Kidney tubule cell (primary cell): Measurements from ENCODE around the gene AMN.

ENCODE experiments used
- DNase-seq: peaks from one replicate; pipeline ENCODE4 v3.0.0-alpha.2; 2018; ENCODE audit warnings: low spot score

Gene AMN

DNA sequence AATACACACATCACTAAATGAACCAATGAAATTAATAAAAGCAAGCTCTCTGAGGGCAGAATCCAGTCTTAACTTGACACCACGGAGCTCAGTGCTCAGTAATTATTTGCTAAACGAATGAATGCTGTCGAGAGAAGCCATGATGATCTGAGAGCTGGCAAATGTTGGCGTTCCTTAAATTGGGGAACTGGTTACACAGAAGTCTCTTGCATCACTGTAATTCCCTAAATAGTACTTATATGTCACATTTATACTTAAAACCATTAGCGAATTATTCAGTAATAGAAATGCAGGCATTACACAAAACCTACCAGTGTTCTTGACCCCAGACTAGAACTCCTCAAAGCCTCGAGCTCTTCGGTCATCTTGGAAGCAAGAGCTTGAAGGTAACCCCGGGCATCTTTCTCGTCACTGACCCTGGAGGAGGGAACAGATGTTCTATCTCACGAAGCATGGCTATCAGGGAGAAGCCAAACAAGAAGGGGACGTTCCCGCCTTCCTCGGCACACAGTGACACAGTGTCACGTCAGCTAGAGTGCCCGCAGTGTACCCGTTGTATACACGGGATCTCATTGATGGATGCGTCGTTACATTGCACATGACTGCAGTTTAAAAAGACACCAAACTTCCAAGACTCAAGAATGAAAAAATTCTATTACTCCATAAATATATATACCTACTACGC is 43.6 kb downstream of the AMN start:
- DNase-seq, result no peak

DNA sequence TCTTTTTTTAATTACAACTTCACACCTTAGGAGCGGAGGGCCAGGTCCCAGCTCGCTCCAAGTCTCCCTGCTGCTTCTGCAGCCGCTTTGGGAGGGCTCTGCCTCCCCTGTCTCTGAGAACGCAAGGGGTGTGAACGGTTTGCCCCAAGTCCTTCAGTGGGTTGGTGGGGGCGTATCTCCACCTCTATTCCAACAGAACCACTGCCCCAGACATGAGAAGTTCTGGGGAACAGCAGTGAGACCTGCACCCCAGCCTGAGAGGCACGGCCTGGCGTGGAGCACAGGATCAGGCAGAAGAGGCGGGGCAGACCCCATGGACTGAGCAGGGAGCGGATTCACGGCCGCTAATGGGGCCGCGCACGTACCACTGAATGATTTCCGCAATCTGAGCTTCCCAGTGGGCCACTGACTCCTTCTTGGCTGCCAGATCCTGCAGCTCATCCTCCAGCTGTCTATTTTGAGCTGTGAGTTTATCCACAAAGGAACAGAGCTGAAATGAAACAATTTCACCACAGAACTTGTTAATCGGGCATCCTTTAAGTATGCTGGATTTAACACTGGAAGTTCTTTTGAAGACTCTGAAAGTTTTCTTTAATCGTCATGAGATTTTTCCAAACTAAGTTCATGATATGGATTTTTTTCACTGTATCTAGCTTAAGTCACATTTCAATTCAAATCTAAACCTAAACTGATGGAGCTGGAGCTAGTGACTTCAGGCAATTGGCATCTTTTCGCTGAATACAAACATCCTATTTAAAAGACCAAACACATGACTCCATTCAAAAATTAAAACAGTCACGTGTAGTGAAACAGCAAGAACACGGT is 44.4 kb downstream of the AMN start:
- no peak for DNase-seq

DNA sequence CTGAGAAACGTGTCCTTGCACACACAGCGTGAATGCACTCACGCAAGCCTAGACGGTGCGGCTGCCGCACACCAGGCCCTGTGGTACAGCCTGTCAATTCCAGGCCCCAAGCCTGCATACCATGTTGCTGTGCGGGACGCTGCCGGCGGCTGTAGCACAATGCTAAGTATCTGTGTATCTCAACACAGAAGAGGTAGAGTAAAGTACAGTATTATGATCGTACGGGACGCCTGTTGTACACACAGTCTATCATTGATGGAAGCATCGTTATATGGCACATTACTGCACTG is 45.0 kb downstream of the AMN start:
- no peak for DNase-seq

DNA sequence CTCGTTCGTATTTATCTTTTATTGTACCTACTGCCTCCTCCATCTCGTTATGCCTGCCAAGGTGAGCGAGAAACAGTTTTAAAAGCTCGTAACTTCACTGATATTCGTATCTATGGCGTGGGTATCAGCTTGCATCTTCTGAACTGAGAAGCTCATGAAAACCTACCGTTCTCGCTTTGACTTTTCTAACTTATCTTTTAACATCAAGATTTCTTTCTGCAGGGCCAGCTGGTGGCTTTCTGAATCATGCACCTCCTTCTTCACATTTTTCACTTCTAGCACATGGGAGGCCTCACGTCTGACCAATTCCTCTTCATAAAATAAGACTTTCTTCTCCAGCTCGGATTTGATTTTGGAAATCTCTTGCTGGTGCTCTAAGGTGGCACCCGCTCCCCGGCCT is 45.8 kb downstream of the AMN start:
- no peak for DNase-seq

DNA sequence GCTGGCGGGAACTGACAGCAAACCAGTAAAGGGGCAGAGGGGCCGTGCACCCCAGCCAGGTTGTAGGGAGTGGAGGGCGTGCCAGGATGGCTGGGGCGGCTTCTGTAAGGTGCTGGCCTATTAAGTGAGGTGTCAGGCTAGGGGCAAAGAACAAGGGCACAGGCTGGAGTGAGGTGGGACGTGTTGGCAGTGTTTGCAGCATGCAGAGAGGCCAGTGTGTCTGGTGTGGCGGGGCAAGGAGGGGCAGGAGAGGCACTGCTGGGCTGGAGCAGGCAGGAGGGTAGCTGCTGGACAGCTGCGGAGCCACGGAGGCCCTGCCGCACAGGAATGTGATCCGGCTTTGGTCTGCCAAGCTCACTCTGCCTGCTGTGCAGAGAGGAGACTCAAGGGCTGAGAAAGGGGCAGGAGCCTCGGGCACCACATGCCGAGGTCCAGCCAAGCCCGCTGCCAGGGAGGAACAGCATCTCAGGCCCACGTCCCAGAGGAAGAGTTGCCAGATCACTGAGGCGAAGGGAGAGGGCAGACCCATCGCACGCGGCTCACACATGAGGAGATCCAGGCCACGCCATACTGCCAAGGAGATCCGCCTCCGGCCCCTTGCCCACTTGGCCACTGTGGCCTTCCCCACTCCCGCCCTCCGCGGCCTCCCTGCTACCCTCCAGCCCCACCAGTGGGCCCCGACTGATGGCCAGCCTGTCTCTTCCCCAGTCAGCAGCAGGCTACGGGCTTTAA is 46.8 kb downstream of the AMN start:
- no peak for DNase-seq

DNA sequence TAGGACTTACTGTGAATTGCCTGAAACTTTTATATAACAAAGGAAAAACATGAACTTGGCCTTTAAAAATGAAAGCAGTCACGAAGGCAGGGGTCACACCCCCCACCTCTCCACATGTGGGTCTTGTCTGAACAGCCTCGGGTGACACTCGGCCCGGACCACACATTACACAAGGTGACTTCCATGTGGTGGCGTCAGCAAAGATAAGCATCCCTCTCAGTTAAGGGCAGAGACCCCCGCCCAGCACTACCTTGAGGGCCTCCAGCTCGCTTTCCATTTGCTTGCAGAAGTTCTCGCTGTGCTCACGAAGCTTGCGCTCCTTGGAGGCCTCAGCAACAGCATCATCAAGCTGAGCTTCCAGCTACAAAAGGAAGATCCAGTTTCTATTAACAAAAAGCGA is 47.4 kb downstream of the AMN start:
- no peak for DNase-seq

DNA sequence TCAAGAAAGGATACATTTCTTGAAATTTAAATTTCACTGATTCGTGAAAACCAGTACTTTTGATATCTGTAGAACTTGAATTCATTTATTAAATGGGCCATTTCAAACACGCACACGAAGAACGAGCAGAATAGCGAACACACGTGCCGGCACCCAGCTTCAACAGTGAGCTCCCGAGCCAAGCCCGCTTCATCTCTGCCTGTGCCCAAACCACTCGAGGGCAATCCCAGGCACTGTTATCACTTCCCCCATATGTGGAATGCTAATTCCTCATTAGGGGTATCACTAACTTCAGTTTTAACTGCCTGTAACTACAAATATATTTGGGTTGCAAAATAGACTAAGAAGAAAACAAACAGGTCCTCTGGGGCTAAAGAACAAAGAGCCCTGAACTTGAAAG is 48.0 kb downstream of the AMN start:
- no peak for DNase-seq

DNA sequence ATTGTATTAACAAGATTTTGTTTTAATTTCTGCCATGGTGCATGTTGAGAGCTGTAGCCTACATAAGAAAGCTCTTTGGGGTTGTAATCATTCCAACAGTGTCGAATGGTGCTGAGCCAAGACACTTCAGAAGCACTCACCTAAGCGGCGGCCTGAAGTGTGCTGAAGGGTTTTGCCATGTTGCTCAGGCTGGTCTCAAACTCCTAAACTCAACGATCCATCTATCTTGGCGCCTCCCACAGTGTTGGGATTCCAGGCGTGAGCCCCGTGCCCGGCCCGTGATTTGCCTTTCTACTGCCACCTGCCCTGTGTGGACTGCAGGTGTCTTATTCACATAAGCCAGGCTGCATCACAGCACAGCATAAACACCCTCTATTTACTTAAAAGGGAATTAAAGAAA is 48.9 kb downstream of the AMN start:
- DNase-seq, result no peak

DNA sequence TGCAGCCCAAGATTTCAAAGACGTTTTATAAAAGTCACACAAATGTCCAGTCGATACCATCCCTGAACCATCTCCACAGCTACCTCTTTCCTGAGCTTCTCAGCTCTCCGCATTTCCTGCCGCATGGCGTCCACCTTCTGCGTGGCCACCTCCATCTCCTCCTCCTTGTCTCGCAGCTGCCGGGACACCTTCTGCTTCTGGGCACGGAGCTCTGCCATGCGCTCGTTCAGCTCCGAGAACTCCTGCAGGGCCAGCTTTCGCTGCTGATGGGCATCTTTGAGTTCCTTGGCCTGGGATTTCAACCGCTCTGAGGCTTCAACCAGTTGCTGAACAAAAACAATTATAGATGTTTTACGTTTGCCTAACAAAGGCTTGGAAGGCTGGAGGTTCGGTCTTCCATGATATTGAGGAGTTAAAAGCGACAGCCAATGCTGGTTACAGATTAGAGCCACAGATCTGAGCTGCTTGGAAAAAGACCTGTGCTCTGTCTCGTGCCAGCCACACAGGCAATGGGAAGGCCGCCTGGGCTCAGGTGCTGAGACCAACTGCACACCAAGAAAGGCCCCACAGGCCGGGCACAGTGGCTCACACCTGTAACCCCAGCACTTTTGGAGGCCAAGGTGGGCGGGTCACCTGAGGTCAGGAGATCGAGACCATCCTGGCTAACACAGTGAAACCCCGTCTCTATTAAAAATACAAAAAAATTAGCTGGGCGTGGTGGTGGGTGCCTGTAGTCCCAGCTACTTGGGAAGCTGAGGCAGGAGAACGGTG is 49.6 kb downstream of the AMN start:
- no peak for DNase-seq

DNA sequence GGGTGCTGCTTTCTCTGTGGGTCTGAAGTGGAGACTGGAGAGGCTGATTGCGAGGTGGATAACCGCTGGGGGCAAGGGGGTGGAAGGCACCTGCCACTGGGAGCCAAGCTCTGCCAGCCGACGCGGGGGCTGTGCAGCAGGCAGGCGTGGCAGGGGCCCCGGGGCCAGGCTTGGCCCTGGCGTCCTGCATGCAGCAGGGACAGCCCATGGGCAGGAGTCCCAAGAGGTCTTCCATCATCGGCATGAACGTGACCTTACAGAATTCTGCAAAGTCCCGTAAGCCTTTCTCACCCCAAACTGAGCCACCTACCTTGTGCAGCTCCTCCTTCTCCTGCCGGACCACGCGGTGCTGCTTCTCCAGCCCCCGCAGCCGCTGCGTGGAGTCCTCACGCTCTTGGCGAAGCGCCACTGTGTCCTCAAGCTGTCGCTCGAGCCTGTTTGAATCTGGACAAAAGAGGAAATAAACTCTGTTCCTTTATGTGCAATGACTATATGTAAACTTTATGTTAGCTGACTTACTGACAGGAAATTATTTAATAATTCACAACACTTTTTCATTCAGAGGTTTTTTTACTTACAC is 51.3 kb downstream of the AMN start:
- DNase-seq, result no peak

DNA sequence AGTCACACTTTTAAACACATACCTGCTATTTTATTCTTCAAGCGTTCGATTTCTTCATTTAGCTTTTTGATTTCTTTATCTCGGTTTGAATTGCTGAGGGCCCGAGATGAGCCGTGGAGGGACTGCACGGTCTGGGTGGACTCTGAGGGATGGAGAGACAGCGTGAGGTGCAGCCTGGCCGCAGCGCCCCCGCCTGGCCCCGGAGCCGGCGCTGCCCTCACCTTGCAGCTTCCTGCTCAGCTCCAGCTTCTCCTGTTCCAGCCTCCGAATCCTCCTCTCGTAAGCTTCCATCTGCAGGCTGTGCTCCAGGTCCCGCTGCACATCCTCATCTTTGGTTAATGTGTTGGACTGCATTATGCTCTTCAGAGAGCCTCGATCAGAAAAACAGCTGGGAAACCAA is 53.2 kb downstream of the AMN start:
- no peak for DNase-seq

DNA sequence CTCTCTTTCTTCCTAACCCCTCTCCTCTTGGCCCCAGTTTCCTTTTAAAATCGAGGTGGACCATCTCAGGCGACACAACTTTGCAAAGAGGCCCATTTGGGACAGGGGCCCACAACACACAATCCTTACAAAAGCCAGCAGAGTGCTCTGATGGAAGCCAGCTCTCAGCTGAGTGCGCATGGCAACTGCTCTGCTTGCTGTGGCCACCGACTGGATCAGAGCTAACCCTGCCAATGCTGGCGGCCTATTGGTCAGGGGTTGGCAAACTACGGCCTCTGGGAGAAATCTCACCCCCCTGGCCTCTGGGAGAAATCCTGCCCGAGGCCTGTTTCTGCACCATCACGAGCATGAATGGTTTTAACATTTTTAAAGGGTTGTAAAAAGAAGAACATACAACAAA is 55.0 kb downstream of the AMN start:
- no peak for DNase-seq

DNA sequence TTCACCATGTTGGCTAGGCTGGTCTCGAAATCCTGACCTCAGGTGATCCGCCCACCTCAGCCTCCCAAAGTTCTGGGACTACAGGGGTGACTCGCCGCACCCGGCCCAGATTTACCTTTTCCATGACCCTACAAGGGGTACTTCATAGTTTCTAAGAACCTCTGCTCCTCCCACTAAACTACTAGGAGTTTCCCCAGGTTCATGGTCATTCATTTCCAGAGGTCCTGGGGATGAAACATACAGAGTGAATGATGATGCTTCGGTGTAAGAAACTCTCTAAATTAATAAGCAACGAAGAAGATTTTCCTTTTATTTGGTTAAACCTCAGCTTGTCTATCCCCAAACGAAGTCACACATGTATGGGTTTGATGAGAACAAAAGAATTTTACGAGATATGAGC is 56.9 kb downstream of the AMN start:
- DNase-seq, result no peak

DNA sequence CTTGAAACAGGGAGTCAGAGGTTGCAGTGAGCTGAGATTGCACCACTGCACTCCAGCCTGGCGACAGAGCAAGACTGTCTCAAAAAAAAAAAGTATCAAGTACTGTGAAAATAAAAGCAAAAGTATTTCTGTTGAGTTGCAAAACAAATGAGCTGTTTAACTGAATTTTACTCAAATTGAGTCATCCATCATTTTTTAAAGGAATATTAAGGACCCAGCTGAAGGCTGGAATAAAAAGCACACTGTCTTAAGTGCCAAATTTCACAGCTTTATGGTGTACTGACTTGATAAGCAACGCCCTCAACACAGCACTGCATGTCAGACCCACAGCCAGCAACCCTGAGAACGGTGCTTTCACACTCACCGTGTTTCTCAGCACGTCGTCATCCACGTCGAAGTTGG is 57.9 kb downstream of the AMN start:
- no peak for DNase-seq
